RPMI8226 (cell line): ENCODE results near the gene SLC22A3.
"Not testable (repeated sequence)": the region's sequence is repeated elsewhere in the genome, so short reads cannot be mapped to it uniquely, and the experiment has no call there.

Experiments used
- DNase-seq: peaks from one replicate; pipeline ENCODE4 v3.0.0-alpha.2; 2015

SLC22A3 gene

DNA sequence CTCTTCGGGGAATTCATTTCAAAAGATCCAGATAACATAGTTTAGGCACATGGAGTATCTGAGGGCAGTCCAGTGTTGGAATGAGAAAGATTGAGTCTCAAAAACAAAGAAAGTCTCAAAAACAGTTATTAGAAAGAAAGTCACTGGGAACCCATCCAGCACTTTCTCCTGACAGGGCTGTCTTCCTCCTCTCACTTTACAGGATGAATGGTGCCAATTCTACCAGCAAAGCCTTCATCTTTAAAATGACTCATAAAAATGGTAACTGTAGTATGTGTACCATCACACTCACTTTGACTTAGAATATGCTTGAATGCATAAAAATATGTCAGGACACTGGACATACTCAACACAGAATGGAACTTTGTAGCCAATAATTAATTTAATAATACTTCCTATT, 71.3 kb downstream of the SLC22A3 start:
- DNase-seq = no peak

DNA sequence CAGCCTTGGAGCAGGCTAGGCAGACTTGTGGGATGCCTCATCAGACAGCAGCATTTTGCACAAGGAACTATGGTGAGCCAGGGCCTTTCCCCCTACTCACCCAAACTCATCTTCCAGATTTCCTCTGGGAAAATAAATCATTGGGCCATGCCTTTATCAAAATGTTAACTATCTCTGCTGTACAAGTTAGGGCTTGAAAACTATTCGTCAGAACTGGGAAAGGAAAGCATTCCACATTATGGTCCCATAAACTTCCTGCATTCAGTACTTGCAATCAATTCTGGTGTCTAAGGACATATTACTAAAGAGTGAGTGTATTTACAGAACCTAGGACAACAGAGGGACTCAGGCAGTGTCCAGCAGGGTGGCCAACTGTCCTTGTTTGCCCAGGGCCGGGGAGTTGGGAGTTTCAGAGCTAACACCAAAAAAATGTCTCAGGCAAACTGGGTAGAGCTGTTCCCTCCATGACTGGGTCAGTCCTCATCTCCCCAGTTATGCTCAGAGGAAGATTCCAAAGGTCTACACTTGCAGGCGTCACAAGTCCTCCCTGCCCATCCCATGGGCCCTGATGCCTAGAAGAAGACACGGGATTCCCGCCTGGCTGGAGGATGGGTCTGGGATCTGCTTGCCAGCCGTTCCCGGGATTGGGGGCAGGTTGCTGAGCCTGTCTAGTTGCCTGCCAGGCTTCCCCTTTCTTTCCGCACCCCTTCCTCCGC, 72.2 kb downstream of the SLC22A3 start:
- no peak for DNase-seq

DNA sequence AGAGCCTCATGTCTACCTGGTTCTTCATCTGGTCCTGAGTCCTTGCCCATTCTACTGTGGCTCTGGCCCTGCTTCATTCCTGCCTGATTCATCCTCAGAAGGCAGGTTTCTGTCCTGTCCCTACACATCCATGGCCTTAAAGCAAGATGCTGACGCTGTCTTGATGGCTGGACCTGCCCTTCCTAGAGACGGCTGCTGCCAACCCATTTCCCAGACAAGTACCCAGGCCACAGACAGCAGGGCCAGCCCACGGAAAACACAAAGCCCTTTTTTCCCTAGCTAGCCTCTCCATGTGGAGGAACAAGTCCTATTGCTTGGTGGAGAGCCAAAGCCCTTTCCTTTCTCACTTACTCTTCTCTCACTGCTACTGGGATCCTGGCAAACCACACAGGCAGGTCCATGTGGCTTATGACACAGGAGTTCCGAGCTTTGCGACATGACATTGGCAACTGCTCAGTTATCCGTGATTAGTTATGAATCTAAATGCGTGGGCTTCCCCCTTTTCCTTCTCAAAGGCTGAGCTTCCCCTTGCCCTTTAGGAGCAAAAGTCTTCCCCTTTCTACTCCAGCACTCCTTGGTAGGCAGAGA, 72.9 kb downstream of the SLC22A3 start:
- DNase-seq = no peak

DNA sequence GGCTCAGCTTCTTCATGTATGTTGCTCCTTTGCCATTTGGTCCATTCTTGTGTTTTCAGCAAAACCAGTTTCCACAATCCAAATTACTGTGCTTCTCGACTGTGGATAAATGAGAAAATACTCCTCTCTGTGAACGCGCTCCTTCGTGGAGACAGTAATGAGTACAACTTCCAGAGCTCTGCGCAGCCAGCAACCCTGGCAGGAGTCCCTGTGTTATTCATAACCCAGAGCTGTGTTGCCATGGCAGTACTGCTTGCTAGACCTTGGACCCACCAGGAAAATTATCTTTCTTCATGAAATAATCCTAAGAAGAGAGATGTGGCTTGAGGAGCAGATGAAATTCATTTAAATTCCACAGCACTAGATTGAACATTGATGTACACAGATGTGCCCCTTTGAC, 73.7 kb downstream of the SLC22A3 start:
- no peak for DNase-seq

DNA sequence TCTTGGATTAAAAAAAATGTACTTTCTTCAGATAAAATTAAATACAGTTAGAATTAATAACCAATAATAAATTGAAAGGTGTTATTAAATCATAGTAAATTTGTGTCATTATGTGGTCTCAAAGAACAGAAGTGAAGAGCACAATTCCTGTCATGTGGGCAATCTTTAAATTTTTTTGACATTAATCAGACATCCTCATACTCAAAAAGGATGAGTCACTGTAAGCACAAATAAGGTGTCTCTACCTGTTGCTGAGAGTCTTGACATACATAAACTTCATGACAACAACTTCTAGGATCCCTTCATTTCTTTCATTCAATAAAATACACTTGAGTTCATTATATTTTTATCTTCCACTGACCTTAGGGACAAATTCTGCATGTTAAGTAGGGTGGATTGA, 76.1 kb downstream of the SLC22A3 start:
- DNase-seq = no peak

DNA sequence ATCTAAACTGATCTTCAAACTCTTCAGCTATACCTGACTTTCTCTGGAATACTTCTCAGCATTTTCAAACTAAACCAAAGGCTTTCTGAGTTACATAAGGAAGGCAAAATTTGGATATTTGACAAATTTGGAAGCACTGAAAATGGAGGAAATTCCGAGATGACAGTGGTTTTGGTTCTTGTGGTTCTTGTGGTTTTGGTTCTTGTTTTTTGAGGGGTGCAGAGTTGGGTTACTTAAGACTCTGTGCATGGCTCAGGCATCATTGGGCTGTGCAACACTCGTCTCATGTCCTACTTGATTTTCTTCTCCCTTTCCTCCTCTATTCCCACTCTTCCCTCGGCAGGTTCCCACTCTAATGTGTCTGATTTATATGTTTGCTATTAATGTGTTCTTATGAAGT, 78.0 kb downstream of the SLC22A3 start:
- no peak for DNase-seq

DNA sequence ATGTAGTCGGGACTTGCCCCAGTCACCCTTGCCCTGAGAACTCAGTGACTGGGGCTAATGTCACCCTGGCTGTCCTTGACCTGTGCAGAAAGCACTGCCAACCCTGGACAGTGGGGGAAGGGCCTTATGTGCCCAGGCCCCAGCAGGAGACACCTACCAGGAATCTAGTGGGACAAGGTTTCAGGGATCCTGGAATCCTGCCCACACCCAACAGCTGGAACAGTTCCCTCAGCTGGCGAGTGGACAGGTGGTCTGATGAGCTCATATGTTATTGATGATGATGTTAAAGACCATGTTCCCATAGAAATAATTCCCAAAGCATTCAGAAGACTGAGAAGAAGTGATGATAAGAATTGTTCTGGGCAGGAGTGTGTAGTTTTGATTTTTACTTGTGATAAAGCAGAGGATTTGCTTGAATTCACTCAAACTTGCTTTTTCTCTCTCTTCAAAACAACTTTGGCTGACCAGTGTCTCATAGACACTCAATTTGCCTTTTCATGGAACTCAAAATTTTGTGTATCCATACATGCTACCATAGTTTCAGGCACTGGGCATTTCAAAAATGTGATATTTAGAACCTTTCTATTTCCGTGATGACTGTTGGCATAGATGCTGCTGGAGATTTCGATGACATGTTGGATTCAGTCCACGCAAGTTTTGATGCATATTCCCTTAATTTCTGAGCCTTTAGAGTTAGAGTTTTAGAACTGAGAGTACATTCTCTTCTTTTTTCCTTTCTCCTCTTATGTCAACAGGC, 79.3 kb downstream of the SLC22A3 start:
- no peak for DNase-seq

DNA sequence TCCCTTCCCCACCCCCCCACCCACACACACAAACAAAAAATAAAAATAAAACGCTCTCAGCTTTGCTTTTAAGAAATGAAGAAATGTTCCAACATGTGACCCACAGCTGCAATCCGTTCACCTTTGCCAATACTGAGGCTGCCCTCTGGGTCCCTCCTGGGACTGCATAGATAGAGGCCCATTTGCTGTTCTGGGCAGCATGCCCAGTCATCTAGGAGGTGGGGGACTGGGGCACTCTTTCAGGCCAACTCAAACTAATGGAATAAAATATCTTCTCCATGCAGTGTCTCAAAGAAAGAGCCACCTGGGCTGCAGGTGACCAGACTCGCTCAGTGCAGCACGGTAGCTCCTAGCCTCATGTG, 79.9 kb downstream of the SLC22A3 start:
- peak; percentile 19 for DNase-seq

DNA sequence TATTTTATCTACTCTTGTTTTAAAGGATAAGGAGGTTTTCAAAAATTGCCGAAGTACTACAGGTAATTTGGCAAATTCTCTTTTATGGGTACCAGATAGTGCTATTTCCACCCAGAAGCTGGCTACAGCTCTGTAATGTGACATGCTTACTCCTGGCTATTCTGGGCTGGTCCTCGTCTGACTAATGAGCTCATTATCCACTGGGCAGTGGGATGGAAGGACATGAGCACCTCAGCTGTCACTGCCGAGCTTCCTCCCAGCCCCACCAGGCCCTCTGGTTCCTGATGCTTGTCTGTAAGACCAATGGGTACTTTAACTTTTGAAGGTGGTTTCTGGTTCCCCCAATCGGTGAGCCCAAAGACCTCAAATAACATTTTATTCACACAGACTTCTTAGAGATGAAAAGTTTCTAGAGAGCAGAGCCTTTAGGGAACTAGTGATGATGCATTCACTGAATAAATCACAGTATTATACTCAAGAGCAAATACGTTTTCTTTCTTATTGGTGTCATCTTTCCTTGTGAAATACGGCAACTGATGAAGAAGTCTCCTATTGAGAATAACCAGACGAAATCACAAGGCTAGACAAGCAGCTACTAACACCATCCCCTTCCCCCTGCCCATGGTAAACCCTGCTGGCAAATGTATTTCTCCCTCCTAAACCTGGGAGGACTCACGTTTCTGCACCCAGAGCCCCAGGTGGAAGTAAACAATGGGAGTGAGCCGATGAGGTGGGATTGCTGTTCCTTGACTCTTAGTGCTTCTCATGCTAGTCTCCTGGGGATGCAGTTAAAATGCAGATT, 80.8 kb downstream of the SLC22A3 start:
- DNase-seq = no peak

DNA sequence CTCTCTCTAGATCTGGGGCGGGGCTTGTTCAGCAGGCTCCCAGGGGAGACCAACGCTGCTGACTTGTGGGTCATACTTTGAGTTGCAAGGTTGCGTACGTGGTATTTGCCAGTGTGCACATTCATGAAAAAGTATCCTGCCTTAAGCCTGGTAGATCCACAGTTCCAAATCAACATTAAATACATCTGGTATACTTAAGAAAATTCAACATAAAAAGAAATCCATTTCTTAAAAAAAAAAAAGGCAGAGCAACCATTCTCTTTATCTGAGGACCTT, 81.4 kb downstream of the SLC22A3 start:
- DNase-seq = no peak

DNA sequence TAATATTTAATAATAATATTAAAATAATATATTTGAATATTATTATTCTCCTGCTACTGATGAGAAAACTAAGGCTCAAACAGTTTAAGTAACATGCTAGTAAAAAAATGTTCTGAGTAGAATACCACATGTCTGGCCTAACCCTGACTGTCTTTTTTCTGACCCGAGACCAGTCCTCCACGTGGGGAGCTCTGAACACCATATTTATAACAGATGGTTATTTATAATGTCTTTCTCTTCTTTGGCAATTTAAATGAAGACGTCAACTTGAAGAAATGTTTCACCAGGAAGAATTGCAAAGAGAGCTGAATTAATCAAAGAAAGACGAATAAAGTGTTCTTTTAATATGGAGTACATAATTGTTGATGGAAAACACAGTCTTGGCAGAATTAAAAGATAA, 82.0 kb downstream of the SLC22A3 start:
- DNase-seq = no peak

DNA sequence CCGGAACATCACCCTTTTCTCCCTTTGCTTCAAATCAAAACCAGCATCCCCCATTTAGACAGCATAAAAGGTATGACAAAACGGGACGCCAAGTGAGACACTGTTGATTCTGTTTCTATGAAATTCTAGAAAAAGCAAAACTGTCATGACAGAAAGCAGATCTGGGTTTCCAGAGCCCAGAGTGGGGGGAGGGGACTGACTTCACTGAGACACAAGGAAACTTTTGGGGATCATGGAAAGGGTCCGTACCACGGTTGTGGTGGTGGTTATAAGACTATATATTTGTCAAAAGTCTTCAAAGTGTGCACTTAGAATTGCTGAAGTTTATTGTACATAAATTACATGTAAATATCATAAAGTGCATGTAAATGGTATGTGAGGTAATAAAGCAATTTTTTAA, 82.6 kb downstream of the SLC22A3 start:
- DNase-seq = no peak

DNA sequence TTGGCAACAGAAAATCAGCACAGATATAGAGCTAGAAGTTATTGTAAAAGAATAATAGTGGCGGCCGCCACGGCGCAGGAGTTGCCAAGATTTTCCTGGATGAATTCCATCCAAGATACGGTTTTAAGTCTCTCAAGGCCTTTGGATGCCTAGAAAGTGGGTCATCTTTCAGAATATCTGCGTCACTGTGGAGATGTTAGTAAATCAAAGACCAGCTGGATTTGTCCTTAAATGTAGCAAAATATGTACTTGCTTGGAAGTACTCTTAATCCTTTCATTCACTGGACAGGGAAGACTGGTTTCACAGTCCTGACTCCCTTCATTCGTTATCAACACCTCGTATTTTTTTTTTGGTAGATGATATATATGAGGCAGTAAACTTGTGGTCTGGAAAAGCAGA, 83.0 kb downstream of the SLC22A3 start:
- no peak for DNase-seq

DNA sequence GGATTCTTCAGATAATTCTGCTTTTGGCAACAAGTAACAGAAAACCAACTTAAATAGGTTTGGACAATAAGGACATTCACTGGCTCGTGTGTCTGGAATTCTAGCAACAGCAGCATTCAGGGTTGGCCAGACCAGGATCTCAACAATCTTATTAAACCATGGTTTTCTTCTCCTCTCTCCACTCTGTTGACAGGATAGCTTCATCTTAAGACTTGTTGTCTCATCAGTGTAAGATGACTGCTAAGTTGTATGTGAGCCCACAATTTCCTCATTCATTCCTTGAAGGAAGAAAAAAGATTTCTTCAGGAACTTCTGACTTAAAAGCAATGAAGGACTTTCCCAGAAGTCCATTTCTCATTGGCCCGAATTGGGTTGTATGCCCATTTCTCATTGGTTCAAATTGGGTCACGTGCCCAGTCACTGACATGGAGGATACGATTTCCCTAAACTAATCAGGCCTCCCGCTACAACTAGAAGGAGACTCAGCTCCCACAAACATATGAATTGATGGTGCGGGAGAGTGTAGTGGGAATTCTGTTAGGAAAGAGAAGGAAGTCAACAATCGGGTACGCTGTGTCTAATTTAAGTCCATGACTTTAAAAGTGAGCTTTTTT, 83.7 kb downstream of the SLC22A3 start:
- DNase-seq = no peak

DNA sequence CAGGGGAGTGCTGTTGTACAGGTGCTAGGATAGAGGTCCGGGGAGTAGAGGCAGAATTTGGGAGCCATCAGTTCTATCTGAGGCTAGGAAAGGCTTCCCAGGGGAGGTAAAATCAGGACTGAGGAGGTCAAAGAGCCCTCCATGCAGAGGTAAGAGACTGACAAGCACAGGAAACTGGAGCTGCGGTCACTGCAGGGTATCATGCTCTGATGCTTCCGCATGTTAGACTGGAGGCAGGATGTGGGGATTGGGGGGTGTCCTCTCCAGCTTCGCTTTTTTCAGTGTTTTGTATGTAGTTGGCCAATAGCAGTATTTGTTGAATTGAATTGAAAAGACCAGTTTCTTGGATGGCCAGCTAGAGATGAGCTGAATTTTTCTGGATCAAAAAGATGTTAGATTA, 87.8 kb downstream of the SLC22A3 start:
- no peak for DNase-seq

DNA sequence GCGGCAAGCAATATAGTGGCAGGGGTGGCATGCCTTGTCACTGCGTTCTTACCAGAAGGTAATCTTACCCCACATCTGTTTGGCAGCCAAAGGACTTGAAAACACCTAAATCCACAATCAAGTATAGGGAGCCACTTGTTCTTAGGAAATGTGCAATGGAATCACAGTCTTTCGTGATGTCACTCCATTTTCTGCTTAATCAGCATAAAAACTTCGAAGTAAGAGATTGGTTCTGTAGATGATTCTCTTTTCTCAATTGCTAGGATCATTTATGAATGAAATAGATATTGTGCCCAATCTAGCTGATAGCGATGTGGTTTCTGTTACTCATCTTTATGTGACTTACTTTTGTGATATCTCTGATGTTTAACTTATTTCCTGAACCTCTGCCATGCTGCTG, 89.0 kb downstream of the SLC22A3 start:
- DNase-seq = no peak

DNA sequence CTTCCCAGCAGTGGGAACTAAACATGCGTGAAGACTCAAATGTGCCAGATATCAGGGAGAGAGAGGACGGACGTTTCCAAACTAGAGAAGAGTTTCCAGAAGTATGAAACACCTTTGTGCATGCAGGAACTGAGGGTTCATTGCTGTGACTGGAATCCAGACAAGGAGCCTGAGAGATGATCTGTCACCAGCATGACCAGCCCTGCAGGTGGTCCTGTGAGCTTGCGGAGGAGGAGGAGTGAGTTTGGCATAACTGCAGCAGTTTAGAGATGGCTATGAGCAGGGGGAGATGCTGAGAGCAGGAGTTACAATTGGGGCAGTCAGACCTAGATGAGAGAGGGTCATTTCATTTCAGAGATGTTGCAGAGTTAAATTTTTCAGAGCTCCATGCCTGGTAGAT, 89.6 kb downstream of the SLC22A3 start:
- DNase-seq = no peak

DNA sequence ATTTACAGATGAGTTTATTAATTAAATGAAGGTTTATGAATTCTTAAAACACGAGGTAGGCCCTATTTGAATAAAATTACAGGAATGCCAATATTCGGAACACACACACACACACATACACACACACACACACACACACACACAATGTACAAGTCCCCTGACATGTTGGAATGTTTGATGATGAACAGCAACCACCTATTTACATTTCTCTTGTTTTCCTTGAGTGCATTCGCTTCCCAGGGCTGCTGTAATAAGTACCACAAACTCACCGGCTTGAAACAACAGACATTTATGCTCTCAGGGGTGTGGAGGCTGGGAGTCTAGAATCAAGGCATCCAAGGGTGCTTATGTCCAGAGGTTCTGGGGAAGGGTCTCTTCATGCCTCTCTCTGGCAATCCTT, 90.3 kb downstream of the SLC22A3 start:
- no peak for DNase-seq

DNA sequence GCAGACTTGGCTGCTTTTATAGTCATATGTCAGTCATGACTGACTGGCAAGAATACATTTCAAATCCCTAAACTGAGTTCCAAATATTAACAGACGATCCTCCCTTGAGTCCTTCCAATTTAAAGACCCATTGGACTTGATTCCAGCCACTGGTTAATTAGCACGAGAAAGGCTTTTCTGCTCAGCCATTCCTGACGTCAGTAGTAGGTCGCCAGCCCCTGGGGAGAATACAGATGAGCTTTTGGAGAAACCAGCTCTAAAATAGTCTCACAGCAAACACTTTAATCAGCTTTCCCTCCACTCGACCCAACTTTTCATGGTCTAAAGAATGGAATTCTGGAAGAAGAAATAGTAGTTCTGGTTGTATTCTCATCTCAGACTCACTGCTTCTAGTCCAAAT, 91.6 kb downstream of the SLC22A3 start:
- DNase-seq = no peak

DNA sequence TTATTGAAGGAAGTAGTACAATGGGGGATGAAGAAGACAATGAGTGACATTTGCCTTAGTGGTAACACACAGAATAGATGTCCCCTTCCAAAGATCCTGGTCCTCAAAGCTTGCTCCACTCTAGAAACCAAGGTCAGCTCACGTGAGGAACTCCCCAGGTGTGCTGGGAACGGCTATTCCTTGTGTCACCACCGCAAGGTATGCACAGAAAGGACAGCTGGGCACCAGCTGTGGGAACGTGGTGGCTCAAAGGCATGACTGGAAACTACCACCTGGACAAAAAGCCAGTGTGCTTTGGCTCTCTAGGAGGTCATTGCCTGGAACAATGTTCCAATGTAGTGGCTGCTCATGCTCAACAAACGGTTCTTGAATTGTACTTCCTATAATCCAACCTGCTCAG, 94.0 kb downstream of the SLC22A3 start:
- no peak for DNase-seq

DNA sequence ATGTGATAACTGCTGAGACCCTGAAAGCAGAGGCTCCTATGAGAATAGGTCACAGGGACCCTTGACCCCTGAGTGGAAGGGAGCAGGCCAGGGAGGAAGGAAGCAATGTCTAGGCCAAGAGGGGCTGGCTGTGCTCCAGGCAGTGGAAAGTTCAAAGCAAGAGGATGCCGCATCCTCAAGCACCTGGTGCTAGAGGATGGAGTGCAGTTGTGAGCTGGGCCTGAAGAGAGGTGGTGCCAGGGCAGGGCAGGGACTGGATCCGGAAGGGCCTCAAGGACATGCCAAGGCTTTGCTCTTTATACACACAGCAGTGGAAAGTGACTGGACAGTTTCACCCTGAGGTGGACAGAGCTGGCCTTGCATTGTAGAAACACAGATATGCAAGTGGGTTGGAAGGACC, 97.0 kb downstream of the SLC22A3 start:
- no peak for DNase-seq

DNA sequence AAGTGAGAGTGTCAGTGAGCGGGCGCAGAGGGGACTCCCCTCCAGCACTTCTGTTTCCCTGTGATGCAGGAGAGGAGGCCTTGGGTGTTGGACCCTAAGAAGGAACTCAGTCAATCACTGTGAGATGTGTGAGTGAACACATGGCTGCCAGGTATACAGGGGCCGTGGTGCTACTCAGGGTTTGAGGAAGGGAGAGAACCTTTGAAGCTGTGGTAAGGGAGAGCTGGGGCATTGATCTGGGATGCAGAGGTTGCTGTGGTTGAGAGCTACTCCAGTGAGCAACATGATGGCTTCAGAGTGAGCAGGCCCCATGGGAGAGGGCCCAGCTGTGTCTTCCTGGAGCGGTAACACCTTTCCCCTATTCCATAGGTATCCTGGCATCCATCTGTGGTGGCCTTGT, 99.2 kb downstream of the SLC22A3 start:
- DNase-seq = no peak

DNA sequence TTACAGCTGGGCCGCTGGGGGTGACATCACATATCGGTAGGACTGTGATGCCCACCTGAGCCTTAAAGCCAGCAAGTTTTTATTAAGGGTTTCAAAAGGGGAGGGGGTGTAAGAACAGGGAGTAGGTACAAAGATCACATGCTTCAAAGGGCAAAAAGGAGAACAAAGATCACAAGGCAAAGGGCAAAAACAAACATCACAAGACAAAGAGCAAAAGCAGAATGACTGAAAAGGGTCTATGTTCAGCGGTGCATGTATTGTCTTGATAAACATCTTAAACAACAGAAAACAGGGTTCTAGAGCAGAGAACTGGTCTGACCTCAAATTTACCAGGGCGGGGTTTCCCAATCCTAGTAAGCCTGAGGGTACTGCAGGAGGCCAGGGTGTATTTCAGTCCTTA, 101.6 kb downstream of the SLC22A3 start:
- DNase-seq = not testable (repeated sequence)

DNA sequence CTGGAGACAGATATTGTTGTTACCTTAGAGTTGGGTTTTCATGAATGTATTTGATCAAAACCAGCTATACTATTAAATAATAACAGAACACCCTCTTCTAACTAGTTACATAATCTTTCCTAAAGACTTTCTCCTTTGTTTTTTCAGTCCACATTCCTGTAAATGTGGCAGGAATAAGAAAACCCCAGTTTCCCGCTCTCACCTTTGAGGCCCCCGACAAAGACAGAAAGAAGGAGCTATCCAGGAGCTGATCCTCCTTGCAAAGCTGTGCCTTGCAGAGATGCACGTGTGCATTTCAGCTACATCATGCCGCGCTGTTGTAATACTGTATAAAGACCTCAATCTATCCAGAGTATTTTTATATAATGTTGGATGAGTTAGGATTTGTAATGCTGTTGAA, 102.7 kb downstream of the SLC22A3 start:
- no peak for DNase-seq
